Measurements from ENCODE around the gene P4HA3.

DNA sequence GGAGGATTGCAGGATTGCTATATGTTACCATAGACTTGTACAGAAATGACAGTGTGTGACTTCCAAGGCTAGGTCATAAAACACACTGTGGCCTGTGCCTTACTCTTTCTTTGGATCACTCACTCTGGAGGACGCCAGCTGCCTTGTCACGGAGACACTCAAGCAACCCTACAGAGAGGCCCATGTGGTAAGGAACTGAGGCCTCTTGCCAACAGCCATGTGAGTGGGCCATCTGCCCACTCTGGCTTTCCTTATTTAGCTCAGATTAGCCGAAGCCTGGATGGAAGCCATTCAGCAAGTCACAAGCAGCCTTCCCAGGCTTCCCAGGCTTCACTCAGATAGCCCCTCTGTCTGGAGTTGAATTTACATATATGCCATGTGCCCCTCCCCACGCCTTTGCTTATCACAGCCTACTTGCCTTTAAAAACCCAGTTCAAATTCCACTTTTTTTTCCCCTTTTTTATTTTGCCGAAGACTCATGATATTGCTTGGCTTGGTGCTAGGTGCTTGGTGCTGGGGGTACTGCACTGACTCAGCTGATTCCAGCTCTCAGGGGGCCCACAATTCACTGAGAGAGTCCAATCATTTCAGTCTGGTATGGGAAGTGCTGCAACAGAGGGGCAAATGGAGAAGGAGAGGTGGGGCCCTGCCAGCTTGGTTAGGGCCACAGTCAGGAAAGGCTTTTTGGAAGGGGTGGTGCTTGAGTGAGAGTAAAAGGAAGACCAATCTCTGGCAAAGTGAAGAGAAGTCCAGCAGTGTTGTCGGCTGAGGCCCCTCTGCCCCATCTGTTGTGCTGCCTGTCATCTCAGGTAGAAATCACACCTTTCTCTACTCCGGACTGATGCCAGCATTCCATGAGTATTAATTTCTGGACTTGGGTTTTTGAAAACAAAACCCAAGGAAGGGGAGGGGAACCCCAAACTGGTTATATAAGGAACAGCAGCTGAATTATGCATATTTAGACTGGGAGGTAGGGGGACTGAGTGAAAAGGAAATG lies 14.5 kb upstream of the P4HA3 start:
- TF ChIP-seq, protein P1, sequence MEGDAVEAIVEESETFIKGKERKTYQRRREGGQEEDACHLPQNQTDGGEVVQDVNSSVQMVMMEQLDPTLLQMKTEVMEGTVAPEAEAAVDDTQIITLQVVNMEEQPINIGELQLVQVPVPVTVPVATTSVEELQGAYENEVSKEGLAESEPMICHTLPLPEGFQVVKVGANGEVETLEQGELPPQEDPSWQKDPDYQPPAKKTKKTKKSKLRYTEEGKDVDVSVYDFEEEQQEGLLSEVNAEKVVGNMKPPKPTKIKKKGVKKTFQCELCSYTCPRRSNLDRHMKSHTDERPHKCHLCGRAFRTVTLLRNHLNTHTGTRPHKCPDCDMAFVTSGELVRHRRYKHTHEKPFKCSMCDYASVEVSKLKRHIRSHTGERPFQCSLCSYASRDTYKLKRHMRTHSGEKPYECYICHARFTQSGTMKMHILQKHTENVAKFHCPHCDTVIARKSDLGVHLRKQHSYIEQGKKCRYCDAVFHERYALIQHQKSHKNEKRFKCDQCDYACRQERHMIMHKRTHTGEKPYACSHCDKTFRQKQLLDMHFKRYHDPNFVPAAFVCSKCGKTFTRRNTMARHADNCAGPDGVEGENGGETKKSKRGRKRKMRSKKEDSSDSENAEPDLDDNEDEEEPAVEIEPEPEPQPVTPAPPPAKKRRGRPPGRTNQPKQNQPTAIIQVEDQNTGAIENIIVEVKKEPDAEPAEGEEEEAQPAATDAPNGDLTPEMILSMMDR (conservative IDR thresholded peaks at IDR 0.05; ENCODE audit: low read depth, low read length), result no peak
- no peak for TF ChIP-seq EZH2 (IDR thresholded peaks at IDR 0.05; ENCODE audit: borderline replicate concordance, low read depth, low read length, poor library complexity, severe bottlenecking)

Measured in A673 (cell line).